GM12874 (cell line): ENCODE data around the gene NTNG2.

ENCODE experiments used
- TF ChIP-seq, protein P1 (sequence below): IDR thresholded peaks from 2 replicates; pipeline ENCODE4 v1.5.1; 2011; ENCODE audit warnings: low read depth, mild to moderate bottlenecking, control low read depth, low read length, moderate library complexity; ENCODE audit not compliant: insufficient read depth

The NTNG2 gene

GRCh38 chr9:132166599-132166998 is 4.7 kb downstream of the NTNG2 start:
- TF ChIP-seq, protein P1, sequence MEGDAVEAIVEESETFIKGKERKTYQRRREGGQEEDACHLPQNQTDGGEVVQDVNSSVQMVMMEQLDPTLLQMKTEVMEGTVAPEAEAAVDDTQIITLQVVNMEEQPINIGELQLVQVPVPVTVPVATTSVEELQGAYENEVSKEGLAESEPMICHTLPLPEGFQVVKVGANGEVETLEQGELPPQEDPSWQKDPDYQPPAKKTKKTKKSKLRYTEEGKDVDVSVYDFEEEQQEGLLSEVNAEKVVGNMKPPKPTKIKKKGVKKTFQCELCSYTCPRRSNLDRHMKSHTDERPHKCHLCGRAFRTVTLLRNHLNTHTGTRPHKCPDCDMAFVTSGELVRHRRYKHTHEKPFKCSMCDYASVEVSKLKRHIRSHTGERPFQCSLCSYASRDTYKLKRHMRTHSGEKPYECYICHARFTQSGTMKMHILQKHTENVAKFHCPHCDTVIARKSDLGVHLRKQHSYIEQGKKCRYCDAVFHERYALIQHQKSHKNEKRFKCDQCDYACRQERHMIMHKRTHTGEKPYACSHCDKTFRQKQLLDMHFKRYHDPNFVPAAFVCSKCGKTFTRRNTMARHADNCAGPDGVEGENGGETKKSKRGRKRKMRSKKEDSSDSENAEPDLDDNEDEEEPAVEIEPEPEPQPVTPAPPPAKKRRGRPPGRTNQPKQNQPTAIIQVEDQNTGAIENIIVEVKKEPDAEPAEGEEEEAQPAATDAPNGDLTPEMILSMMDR = peak; percentile 29; the same call in 1 of the 2 replicates

GRCh38 chr9:132167192-132167591 is 5.3 kb downstream of the NTNG2 start:
- TF ChIP-seq, protein P1 = no peak

- TF ChIP-seq, protein P1 = no peak
These were observed 6.5 kb downstream of the NTNG2 start for GRCh38 chr9:132168347-132168746.

DNA sequence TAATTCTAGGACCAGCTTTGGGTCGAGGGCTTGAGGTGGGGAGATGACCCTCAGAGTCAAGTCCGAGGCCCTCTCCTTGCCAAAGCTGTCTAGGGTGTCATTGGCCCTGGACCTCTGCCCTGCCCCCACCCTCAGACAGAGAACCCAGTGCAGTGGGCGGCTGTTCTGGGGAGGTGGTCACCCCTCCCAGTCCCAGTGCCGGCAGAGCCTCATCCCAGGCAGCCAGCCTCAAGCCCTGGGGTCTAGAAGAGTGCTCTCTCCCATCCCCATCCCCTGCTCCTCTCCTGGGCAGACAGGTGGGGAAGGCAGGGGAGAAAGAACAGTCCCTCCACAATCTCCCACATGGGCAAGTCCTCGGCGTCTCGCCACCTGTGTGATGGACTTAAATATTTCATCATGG is 7.0 kb downstream of the NTNG2 start:
- TF ChIP-seq, protein P1 = no peak

DNA sequence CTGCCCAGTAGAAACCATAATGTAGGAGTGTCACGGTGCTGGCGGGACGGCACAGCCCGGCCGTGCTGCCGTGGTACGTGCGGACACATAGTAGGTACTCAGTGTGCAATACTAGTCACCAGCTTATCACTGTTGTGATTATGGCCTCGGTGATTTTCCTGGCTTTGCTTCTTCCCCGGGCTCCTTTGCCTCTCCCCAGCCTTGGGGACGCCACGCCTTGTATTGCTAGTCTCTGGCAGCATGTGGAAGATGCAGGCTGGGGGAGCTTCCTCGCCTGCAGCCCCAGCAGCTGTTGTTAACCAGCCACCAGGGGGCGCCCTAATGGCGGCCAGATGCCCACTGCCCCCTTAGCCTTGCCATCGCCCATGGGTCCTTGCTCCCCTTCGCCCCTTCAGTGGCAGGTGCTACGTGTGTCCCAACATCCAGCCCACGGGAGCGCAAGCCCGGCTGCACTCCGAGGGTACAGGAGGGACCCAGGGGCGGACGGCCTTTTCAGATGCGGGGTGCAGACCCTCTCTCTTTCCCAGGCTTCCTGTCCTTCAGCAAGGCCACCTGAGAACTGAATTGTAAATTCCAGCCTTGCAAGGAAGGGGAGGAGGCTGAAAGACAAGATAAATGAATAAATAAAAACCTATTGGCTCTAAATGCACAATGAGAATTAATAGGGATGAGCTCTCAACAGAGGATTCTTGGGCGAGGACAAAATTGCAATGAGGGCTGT is 8.0 kb downstream of the NTNG2 start:
- TF ChIP-seq, protein P1 = peak; percentile 95

- TF ChIP-seq, protein P1 = no peak
These were observed 9.8 kb downstream of the NTNG2 start for GRCh38 chr9:132171702-132172101.

- TF ChIP-seq, protein P1 = no peak
These were observed 10.3 kb downstream of the NTNG2 start for GRCh38 chr9:132172185-132172584.
